Right lobe of liver (tissue), 4 donors: ENCODE measurements around the gene RNF215.

Experiments used
- POLR2A ChIP-seq: fragments of 450-650 bp; IDR thresholded peaks from one replicate; pipeline ENCODE4 v1.6.1; 2017; ENCODE audit warnings: antibody characterized with exemption, mild to moderate bottlenecking
- TF ChIP-seq, protein P1 (sequence below), 4 donors: fragments of 200-600 bp in 3 of 4; fragments of 450-650 bp in 1 of 4; IDR thresholded peaks; one replicate each; pipeline versions ENCODE4 v1.5.1 to v1.8.0; 2016 to 2022; ENCODE audit warnings: antibody characterized with exemption in 4 of 4, mild to moderate bottlenecking in 2 of 4
- donor health status: DM: no; HTN: no; CAD: no.
- donor health status: DM: no; HTN: no; CAD: no.
- donor health status: DM: no; HTN: yes; CAD: no.

DNA sequence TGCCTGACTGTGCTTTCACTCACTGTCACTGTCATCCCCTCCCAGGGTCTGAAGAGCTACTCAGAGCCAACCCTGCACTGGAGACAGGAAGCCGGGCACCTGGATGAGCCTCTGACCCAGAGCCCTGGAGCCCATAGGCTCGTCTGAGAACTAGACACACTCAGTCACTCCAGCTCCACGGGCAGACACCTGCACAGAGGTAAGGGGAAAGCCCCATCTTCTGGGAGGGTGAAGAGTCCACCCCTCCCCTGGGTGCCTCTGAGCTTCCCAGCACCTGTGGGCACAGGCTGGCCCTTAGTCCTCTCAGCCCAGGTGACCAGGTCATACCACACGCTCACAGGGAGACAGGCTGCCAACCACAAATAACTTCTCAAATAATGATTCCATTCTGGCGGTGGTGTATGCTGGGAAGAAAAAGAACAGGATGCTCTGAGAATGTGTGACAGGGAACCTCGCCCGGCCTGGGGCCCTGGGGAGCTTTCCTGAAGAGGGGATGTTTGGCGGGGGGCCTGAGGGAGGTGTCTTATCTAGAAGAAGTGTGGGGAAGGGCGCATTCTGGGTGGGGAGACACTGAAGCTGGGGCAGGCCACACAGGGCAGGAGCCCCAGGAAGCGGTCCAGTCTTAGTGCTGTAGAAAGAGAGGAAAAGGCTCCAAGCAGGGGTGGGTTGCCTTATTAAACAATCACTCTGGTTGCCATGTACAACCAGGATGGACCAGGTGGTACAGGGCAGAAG is 25.1 kb downstream of the RNF215 start:
- TF ChIP-seq, protein P1, sequence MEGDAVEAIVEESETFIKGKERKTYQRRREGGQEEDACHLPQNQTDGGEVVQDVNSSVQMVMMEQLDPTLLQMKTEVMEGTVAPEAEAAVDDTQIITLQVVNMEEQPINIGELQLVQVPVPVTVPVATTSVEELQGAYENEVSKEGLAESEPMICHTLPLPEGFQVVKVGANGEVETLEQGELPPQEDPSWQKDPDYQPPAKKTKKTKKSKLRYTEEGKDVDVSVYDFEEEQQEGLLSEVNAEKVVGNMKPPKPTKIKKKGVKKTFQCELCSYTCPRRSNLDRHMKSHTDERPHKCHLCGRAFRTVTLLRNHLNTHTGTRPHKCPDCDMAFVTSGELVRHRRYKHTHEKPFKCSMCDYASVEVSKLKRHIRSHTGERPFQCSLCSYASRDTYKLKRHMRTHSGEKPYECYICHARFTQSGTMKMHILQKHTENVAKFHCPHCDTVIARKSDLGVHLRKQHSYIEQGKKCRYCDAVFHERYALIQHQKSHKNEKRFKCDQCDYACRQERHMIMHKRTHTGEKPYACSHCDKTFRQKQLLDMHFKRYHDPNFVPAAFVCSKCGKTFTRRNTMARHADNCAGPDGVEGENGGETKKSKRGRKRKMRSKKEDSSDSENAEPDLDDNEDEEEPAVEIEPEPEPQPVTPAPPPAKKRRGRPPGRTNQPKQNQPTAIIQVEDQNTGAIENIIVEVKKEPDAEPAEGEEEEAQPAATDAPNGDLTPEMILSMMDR (IDR thresholded peaks at IDR 0.05) = no peak
- TF ChIP-seq POLR2A = no peak
